ENCODE data around the gene PARS2. TPM values are rescaled to one million over a fixed set of nuclear protein-coding genes. Genes with fewer than 3 reads are reported as not detected.

Gene PARS2
- total and polyA plus RNA-seq, 2 experiments from 2014 or later, result 4.8 to 9.3 TPM

- Histone ChIP-seq H3K79me2 (no peaks in the 10 kb centered on the region), H3K9me3 (ENCODE audit: low read depth) (no peaks in the 10 kb centered on the region), H2AFZ (no peak overlapping the region), H4K20me1 (ENCODE audit: insufficient read depth, poor library complexity, severe bottlenecking) (no peaks in the 10 kb centered on the region), H3K4me2 (no peak overlapping the region), H3K4me1 (ENCODE audit: insufficient read depth) (no peaks in the 10 kb centered on the region), H3K4me3 (no peak overlapping the region), H3K27ac (no peak overlapping the region), H3K9me2 (replicated peaks; ENCODE audit: insufficient read depth) (no peaks in the 10 kb centered on the region), H3K36me3 (replicated peaks; ENCODE audit: insufficient read depth, low read depth) (no peaks in the 10 kb centered on the region), H3K27me3 (peaks cover 4% of the 10 kb centered on the region)
- TF ChIP-seq EZH2 (IDR thresholded peaks at IDR 0.05; ENCODE audit: borderline replicate concordance) (no peak), CTCF (IDR thresholded peaks at IDR 0.05; ENCODE audit: poor library complexity) (no peak), EZH2phosphoT487 (IDR thresholded peaks at IDR 0.05; ENCODE audit: low read depth, severe bottlenecking, unreplicated experiment) (no peak)
- WGBS (ENCODE audit: low lambda C conversion rate, missing lambda C conversion rate), result 85% methylated on average over 6 of the region's 6 CpGs
- DNase-seq (ENCODE audit: low spot score), result no peak
Measured at GRCh38 chr1:54710841-54711240, 53.5 kb downstream of the PARS2 start.

GRCh38 chr1:54710434-54710833, 53.9 kb downstream of the PARS2 start:
- peaks cover 4% of the 10 kb centered on the region for H3K27me3 ChIP-seq
- no peak overlapping the region for H3K4me3 ChIP-seq
- no peak overlapping the region for H2AFZ ChIP-seq
- no peaks in the 10 kb centered on the region for H3K79me2 ChIP-seq
- H3K9me2 ChIP-seq (replicated peaks; ENCODE audit: insufficient read depth), result no peaks in the 10 kb centered on the region
- no peaks in the 10 kb centered on the region for H4K20me1 ChIP-seq (ENCODE audit: insufficient read depth, poor library complexity, severe bottlenecking)
- H3K9me3 ChIP-seq (ENCODE audit: low read depth), result no peaks in the 10 kb centered on the region
- no peak for DNase-seq (ENCODE audit: low spot score)
- 84% methylated on average over 3 of the region's 3 CpGs for WGBS (ENCODE audit: low lambda C conversion rate, missing lambda C conversion rate)
- TF ChIP-seq CTCF (IDR thresholded peaks at IDR 0.05; ENCODE audit: poor library complexity), result no peak
- no peak for TF ChIP-seq EZH2phosphoT487 (IDR thresholded peaks at IDR 0.05; ENCODE audit: low read depth, severe bottlenecking, unreplicated experiment)
- TF ChIP-seq EZH2 (IDR thresholded peaks at IDR 0.05; ENCODE audit: borderline replicate concordance), result no peak
- no peaks in the 10 kb centered on the region for H3K4me1 ChIP-seq (ENCODE audit: insufficient read depth)
- H3K36me3 ChIP-seq (replicated peaks; ENCODE audit: insufficient read depth, low read depth), result no peaks in the 10 kb centered on the region
- no peak overlapping the region for H3K4me2 ChIP-seq
- H3K27ac ChIP-seq, result no peak overlapping the region

DNA sequence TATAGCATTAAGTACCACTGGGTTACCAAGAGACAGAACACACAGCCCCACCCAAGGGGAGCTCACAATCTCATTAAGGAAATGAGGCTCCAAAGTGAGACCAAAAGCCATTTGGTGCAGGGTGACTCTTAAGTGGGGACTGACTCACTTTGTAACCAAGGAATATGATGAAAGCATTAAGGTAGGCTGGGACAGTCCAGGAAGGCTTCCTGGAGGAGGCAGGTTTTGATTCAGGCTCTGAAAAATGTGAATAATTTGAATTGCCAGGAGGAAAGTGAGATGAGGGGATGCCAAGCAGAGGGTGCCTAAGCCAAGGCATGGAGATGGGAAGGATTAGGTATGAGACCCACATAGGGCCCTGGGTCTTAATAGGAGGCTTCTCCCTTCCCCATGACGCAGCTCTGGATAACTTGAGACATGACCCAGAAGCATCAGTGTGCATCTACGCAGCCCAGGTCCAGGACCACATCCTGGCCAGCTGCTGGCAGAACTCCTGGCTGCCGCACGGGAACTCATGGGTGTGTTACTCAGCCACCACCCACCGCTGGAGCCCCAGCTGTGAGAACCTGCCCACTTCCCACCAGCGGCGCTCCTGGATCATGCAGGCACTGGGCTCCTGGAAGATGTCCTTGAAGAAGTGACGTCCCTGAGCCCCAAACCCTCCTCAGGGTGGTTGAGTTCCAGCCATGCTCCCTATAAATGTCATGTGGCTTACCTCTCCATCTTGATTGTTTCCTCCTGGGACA, 54.6 kb downstream of the PARS2 start:
- Histone ChIP-seq H4K20me1 (ENCODE audit: insufficient read depth, poor library complexity, severe bottlenecking) (no peaks in the 10 kb centered on the region), H3K9me2 (replicated peaks; ENCODE audit: insufficient read depth) (no peaks in the 10 kb centered on the region), H3K27me3 (peaks cover 4% of the 10 kb centered on the region), H3K9me3 (ENCODE audit: low read depth) (no peaks in the 10 kb centered on the region), H3K4me1 (ENCODE audit: insufficient read depth) (no peaks in the 10 kb centered on the region), H2AFZ (no peak overlapping the region), H3K4me3 (no peak overlapping the region), H3K79me2 (no peaks in the 10 kb centered on the region), H3K4me2 (no peak overlapping the region), H3K36me3 (replicated peaks; ENCODE audit: insufficient read depth, low read depth) (no peaks in the 10 kb centered on the region), H3K27ac (no peak overlapping the region)
- DNase-seq (ENCODE audit: low spot score), result no peak
- 76% methylated on average over 8 of the region's 8 CpGs for WGBS (ENCODE audit: low lambda C conversion rate, missing lambda C conversion rate)
- TF ChIP-seq EZH2 (IDR thresholded peaks at IDR 0.05; ENCODE audit: borderline replicate concordance) (no peak), CTCF (IDR thresholded peaks at IDR 0.05; ENCODE audit: poor library complexity) (no peak), EZH2phosphoT487 (IDR thresholded peaks at IDR 0.05; ENCODE audit: low read depth, severe bottlenecking, unreplicated experiment) (no peak)
